ENCODE data around the gene WASF2.
A peak's percentile ranks its signal among the peaks of the same experiment; 100 is the strongest.
"Not testable (repeated sequence)": the region's sequence is repeated elsewhere in the genome, so short reads cannot be mapped to it uniquely, and the experiment has no call there.

The WASF2 gene, protein sequence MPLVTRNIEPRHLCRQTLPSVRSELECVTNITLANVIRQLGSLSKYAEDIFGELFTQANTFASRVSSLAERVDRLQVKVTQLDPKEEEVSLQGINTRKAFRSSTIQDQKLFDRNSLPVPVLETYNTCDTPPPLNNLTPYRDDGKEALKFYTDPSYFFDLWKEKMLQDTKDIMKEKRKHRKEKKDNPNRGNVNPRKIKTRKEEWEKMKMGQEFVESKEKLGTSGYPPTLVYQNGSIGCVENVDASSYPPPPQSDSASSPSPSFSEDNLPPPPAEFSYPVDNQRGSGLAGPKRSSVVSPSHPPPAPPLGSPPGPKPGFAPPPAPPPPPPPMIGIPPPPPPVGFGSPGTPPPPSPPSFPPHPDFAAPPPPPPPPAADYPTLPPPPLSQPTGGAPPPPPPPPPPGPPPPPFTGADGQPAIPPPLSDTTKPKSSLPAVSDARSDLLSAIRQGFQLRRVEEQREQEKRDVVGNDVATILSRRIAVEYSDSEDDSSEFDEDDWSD

DNA sequence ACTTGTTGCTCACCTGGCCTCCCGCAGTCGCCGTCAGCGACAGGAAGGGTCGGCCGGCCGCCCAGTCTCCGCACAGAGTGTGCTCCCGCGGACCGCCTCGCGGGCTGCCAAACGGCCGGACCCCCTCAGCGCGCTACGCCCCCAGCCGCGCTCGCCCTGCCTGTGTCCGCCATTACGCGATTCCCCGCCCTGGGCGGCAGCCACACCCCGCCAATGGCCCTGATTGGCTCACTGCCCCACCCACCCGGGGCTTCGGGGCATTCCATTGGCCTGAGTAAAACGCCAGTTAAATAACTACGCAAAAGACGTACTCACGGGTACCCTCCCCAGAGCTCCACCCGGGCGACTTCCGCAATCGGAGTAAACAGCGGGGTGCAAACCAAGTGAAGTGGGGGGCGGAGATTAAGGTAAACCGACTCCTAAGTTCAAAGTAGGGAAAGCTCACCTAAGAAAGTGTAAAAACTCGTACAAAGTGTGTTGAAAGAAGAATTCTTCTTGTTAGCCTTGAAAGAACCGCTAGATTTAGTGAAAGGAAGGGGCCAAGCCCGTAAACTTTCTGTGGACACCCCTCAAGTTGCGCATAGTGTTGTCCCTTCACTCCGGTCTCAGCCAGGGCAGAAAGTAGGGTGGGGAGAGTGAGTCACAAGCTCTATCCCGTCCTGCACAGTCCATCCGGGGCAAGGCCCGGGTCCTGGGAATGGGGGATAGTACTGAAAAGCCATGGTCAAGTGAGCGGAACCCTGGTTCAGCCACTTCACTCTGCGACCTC, at the start of gene WASF2:
WASF2 (minus strand) TSS at position 195 of the 769 bp plus-strand sequence. CDS start 61,277 bp downstream, outside the sequence.
- peak; percentile 97 for DNase-seq

DNA sequence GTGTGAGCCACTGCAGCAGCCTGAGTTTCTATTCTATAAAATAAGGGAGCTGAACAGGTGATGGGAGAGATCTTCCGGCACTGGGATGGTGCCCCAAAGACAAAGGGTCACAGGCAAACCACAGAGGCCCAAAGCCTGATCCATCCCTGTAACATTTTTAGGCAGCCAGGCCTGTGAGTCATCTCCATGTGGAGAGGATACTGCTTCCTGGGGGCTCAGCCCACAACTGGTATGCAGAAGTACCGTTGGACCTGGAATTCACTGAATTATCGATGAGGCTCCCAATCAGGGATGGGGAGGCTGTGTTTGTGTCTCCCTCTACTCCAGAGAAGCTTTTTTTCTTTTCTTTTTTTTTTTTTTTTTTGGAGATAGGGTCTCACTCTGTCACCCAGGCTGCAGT, 48.8 kb upstream of the WASF2 start:
- DNase-seq = no peak

DNA sequence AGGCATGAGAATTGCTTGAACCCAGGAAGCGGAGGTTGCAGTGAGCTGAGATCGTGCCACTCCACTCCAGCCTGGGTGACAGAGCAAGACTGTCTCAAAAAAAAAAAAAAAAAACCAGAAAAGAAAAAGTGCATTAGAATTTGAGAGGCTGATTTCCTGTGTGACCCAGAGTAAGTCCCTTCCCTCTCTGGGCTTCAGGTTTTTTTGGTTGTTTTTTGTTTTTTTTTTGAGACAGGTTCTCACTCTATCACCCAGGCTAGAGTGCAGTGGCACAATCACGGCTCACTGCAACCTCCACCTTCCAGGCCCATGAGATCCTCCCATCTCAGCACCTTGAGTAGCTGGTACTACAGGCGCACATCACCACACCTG, 48.3 kb upstream of the WASF2 start:
- DNase-seq = not testable (repeated sequence)

DNA sequence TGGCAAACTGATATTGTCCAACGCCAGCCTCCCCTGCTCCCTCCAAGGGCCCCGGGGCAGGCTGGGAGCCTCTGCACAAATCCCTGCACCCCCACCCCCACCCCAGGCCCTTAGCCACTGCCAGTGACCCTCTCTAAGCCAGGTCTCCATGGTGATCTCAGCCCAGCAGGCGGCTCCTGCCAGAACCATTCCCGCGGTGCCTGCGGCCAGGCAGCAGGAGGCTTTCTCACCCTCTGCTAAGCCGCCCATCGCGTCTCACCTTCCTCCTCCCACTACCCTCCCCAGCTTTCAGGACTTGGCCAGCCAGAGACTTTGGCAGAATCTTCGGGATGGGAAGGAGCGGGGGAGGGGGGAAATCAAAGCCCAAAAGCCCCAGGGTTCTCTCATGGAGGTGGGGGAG, 46.8 kb upstream of the WASF2 start:
- no peak for DNase-seq

DNA sequence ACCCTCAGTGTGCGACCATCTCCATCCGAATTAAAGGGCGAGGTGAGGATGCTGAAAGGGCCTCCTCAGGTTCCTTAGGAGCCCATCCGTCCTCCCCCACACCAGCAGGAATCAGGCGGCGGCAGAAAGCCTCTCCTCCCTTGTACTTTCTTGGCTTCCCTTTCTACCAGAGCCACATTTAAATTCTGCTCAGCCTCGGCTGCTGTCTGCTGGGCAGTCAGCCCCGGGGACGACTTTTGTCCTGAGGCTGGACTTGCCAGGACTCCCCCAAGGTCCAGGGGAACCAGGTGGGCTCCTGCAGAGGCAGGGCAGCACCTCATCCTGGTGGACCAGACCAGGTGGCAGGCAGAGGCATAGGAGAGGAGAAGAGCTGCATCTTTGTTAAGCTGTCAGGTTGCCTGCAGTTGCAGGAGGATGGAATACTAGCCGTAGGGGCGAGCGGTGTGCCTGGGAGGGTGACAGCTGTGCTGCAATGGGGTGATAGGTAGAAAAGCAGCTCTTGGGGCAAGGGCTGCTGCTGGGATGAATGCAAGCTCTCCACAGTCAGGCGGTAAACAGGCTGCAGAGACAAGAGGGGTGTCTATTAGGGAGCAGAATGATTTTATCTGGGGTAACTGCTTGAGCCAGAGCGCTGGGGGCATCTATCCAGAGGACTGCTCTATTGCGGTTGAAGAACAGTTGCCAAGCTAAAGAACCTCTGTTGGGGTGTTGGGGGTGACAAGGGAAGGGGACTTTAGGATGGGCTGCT, 46.2 kb upstream of the WASF2 start:
- DNase-seq = no peak

DNA sequence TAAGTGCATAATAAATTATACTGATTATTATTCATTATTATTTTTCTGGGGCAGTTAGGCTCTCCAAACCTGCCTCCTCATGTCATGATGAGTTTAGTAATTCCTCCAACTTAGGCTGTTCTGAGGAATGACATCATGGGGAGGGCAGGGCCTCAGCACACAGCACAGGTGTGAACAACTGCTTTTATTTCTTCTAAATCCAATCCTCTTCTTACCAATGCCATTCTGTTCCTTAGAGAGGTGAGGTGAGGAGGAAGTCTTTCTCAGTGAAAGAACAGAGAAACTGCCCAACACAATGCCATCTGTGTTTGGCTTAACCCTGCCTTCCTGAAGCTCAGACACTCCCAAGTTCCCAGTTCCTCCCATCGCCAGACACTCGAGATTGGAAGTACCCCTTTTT, 45.4 kb upstream of the WASF2 start:
- DNase-seq = no peak

DNA sequence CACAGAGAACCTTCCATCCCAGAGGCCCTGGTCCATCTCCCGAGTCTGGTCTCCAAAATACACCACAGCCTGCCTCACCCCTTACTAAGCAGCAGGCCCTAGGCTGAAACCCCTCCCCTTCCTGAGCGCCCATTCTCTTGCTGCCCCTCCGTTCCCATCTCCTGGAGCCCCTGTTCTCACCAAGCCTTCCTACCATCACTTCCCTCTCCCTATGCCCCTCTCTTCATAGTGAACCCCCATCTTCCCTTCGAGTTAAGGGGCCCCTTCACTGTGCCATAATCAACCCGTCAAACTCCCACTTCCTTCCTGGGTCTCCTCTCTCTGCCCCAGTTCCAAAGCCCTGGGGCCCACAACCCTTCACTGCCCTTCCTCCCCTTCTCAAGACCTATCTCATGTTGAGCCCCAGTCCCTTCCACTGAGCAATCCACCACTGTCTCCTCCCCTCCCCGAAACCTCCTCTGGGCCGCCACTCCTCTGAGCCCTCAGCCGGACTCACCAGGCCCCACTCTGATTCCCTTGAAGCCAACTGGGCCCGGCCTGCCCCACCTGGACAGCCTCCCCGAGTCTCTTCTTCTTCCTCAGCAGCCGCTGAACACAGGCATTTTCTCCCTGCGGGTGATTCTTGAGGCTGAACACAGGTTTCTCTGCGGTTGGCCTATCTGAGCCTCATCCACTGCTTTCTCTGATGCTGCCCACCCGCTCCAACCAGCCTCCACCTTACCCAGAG, 42.2 kb upstream of the WASF2 start:
- DNase-seq = no peak

DNA sequence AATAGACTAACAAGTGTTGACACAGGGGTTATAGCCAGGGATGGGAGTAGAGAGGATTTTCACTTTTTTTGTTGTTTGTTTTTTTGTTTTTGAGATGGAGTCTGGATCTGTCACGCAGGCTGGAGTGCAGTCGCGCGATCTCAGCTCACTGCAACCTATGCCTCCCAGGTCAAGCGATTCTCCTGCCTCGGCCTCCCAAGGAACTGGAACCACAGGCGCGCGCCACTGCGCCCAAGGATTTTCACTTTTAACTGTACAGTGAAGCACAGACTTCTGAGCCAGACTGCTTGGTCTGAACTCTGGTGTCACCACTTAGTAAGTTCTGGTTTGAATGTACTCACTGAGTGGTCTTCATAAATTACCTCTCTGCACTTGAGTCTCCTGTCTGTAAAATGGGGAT, 40.2 kb upstream of the WASF2 start:
- DNase-seq = no peak

DNA sequence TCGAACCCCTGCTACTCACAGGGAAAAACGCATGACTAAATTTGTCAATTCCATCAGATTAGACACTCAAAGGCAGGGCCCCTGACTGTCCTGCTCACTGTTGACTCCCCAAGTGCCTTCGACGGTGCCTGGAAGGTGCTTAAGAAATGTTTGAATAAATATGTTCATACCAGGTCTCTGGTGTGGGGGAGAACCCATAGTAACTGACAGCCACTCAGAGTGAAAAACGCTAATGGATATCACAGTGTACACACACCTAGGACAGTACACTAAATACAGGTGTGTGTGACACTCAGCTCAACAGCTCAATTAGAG, 39.7 kb upstream of the WASF2 start:
- DNase-seq = no peak

DNA sequence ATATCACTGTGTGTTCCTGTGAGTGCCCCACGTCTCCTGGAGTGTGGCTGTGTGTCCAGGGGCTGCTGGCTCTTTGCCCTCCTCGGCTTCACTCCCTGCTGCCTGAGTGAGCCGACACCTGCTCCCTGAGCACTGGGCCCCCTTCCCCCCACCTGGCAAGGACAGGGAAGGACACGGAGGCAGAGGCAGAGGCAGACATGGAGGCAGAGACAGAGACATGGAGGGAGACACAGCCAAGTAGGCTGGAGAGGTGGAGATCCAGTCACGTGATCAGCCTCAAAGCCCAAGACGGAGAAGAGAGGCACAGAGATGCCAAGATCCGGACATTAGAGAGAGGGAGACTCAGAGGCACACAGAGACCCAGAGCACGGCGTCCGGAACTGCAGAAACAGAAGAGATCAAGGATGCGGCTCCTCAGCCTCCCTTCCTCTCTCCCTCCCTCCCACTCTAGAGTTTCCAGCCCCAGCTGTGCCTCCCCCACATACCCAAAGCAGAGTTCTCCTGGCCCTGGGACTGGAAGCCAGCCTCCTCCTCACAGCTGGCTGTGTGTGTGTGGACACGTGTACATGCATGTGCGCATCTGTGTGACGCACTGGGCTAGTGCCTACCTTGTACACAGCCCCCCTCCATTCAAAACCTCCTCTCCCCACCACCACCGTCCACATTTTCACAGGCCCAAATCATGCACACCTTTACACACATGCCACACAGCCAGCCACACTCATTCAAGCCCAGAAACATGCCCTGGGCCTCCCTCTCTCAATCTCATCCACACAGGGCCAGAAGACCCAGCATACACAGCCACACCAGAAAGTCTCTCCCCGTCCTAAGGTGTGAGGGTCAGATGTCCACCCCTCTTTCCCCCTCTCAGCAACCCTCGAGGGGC, 39.1 kb upstream of the WASF2 start:
- no peak for DNase-seq

DNA sequence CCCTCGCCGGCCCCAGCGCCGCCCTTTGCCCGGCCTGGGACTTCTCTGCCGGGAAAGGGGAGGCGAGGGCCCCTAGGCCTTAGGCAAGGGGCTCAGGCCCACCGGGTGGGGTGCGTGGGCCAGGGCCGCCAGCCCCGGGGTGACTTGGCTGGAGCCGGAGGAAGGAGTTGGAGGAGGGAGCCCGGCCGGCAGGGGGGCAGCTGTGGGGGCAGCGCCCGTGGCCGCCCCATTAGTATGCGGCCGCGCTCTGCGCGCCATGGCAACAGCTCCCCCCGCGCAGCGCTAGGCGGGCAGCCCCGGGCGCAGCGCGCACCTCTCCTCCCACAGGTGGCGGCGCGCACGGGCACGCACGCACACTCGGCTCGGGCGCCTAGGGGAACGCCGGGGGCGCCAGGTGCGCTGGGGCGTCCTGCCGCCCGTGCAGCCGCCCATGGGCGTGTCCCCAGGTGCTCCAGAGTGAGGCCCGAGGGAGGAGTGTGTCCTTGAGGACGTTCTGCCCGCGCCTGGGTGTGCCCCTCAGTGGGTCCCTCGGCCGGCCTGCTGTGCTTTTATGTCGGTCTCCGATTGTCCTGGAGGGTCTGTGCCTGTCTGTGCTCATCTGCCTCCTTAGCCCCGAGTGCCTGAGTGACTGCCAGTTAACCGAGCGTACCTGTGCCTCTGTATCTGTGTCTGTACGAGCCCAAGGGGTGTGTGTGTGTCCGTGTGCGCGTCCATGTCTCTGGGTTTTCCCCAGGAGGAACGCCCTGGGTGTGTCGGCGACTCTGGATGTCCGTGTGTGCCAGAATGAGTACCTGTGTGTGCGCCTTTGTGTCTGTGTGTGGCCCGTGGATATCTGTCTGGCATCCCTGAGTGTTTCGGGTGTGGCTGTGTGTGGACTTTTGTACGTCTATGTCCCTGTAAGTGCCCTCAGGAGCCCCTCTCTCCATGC, 38.2 kb upstream of the WASF2 start:
- DNase-seq = peak; percentile 52

DNA sequence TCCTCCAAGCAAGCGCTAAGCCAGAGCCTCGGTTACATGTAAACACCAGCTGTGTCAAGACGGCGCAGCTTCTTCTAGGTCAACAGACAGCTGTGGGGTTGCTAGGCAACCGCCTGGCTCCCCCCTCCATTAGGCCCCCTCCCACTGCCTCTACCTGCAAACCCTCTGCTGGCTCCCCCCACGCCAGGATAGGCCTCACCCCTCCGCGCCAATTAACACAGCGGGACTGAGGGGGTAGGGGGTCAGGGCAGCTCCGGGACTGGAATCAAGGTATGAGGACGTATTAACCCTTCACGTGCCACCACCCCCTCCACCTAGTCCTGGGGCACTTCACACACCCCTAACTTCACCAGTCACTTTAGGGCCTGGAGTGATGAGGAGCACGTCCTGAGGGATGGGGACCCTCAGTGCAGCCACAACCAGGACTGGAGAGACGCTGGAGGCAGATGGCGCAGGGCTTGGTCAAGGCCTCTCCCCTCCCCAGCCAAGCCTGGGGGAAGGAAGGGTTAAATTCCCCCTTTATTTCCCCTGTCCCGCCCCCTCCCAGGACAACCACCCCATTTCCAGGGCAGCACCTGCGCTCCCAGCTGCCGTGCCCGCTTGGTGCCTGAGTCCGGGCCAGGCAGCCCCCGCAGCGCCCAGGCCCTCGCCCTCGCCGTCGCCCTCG, 37.4 kb upstream of the WASF2 start:
- peak; percentile 55 for DNase-seq

DNA sequence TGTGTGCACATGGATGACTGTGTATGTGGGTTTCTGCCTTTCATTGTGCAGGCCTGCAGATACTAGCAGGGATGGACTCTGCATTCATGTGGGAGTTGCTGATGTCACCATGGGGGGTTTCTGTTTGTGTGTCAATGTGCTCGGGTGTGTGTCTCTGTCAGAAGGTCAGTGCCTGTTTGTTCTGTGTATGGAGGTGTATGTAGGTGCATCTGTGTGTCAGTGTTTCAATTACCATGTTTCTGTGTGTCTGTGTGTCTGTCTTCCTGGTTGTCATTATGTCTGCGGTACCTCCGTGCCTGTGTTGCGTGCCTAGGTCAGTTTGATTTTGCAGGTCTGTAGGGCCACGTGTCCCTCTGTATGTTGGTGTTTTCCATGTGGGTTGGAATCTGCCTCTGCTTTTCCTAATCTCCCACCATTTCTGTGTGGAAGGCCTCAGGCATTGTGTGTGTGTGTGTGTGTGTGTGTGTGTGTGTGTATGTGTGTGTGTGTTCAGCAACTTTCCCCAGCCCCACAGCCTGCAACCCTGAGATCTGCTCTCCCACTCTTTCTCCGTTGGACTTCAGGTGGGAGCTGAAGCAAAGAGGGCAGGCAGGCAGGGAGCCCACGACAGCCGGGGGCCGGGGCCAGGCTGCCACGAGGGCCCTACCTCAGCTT, 36.7 kb upstream of the WASF2 start:
- DNase-seq = no peak

DNA sequence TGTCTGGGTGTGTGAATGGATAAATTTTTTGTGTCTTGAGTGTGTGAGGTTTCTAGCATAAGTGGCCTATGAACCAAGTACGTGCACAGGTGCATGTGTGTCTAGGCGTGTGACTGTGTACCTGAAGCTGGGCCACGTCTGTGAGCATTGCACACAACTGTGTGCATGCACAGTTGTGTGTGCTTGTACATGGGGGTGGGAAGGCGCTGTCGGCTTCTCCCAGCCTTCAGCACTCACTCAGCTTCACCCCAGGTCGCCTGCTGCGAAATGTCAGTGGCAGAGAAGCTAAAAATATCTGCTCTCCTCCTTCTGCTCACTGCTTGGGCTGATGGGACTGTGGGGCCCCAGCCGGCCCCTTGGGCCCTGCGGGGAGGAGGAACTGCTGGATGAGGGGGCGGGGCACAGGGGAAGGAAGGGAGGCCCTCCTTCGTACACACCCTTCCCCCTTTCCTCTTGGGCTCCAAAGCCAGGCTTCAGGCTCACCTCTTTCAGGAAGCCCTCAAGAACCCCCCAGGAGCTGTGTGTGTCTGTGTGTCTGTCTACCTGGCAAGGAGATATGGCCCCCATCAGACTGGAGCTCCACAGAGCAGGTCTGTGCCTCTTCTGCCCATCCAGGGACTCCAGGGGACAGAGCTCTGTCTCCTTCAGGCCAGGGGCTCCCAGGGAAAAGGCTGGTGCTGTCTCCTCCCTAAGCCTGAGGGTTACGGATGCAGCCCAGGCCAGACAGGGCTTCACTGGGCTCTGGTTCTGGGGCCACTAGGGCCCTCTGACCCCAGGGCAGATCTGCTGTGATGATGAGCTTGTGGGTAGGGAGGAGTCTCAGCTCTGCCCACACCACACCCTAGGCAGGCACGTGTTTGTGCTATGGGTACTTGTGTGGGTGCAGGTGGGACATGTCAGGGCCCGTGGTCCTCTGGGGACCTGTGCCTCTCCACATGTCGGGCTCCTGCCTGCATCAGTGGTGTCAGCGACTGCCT, 35.6 kb upstream of the WASF2 start:
- peak; percentile 44 for DNase-seq

DNA sequence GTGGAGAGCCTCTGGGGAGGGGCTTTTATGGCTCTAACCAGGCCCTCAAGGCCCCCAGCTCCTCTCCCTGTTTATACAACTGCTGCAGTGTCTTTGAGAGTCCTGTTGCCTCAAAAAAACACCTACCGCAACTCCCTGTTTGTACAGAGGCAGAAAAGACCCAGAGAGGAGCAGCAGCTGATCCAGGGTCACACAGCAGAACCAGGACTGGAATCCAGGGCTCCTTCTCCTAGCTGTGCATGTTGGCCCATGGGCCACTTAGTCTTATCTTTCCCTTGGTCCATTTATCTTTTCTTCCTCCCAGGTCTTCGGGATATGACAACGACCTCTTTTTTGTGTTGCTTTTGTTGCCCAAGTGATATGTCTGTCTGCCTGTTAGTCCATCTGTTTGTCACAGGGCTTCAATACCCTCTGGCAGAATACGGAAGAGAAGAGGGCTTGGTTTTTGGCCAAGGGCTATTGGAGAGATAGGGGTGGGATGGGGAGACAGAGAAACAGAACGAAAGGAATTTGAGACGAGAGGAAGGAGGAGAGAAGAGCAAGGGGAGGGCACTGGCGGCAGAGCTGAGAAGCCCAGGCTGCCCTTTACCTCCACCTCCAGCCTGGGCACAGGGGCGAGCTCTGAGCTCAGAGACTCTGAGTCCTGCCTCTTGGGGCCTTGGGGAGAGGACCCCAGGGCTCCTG, 33.5 kb upstream of the WASF2 start:
- no peak for DNase-seq

DNA sequence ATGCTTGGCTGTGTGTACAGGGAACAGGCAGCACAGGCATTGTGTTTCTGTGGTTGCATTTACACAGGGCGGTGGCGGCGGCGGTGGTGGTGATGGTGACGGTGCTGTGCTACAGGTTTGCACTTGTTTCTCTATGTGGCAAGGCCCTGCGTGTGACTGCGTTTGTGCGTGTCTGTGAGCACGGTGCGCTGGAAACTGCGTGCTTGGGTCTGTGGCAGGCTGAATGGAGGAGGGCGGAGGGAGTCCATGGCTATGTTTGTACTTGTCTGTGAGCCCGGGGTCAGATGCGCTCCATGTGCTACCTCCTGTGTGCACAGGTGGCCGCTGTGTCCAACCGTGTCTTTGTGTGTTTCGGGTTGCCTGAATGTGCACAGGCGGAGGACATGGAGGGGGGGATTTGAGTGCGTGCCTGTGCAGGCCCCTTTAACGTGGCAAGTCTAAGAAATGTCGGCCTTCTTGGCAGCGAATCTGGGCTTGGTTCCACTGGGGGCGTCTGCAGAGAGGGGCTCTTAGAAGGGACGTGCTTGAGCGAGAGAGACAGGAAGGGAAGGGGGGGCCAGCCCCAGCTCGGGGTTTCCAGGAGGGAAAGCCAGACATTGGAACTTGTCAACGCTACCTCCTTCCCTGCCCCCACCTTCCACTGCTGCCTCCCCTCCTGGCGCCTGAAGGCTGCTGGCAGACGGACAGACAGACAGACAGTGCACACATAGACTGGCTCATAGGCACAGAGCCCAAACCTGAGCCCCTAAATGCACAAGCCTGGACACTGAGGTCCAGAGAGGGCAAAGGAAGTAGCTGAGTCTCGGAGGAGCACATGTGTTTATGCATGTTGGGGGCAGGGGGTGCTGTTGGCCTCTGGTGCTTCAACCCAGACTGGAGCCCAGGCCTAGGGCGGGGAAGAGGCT, 32.7 kb upstream of the WASF2 start:
- DNase-seq = peak; percentile 62
